Epidermal melanocyte (primary cell): ENCODE results near the gene BICD2.
A peak's percentile ranks its signal among the peaks of the same experiment; 100 is the strongest.

Experiments
- DNase-seq: peaks from one replicate; pipeline ENCODE4 v3.0.0; 2011; ENCODE audit warnings: low spot score; ENCODE audit not compliant: insufficient read length

BICD2 gene

DNA sequence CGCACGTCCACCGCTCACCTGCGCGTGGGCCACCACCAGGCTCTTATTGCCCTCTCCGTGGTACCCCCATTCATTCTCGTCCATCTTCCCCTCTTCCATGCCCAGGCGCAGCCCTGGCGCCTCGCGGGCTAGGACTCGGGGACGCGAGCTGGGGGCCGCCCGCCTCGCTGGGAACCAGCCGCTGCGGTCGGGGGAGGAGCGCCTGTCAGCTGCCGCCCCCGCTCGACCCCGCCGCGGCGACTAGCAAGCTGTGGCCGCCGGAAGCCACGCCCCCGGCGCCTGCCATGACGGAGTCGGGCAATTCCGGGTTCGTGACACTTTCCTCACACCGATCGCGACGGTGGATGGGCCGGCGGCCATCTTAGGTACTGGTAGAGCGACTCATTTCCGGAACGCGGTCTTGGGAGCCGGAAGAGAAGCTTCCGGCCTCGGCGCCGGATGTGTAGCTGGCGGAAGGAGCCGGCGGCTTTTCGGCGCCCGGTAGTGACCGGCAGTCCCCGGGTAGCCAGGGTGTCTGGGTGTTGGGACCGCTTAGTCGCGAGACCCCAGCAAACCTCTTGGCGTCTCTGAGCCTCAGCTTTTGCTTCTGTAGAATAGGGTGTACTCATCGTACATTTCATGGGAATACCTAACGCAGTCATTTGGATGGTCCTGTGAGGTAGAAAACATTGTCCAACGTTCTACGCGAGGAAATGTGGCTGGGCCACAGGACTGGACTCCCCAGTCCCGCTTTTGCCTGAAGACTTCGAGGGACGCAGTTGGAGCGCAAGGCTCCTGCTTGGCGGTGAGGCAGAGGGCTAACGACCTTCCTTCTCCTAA is 94.5 kb downstream of the BICD2 start, which contains the start of gene IPPK:
Gene IPPK (minus strand): TSS at position 242 of the 819 bp plus-strand sequence. CDS start 143 bp downstream, at position 99.
- peak; percentile 99 for DNase-seq

DNA sequence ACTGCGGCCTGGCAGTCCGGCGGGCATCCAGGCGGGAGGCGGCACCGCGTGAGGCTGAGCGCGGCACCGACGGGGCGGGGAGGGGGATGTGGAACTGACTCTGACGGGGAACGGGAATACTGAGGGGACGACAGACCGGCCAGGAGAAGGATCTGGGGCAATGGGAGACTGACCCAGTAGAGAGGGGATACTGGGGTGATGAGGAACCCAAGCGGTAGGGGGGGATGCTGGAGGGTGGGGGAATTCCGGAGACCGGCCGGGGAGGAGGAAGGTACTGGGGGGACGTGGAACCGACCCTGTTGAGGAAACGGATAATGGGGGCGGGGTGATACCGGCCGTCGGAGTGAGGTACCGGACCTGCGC is 95.1 kb downstream of the BICD2 start:
- no peak for DNase-seq

DNA sequence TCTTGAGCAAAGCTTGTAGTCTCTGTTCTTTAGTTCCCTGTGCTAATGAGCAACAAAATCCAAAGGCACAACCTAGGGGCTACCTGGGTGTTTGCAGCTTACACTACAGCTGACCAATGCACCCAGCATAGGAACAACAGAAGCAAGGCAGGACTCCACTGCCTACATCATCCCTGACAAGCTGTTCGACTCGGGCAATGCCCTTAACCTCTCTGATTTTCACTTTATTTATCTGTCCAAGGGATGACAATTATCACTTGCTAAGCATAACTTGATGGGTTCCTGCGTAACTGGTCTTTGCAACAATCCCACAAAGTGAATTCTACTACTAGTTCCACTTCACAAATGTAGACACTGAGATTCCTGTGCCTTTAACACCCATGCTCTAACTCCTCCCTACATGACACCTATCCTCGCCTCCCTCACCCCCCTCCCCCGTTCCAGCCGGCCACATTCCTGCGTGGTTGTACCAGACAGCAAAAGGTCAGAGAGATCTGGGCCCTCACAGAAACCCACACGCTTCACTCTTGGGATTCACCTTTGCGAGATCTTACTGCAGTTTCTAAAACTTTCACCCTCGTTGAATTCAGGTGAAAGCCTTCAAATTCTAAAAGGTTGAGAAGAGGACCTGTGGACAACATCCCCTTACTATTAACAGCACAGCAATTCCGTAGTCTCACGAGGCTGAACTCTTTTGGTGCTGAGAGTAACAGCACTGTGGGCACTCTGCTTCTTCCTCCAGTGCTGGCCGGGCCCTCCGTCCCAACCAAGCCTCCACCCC is 95.7 kb downstream of the BICD2 start:
- peak; percentile 67 for DNase-seq

DNA sequence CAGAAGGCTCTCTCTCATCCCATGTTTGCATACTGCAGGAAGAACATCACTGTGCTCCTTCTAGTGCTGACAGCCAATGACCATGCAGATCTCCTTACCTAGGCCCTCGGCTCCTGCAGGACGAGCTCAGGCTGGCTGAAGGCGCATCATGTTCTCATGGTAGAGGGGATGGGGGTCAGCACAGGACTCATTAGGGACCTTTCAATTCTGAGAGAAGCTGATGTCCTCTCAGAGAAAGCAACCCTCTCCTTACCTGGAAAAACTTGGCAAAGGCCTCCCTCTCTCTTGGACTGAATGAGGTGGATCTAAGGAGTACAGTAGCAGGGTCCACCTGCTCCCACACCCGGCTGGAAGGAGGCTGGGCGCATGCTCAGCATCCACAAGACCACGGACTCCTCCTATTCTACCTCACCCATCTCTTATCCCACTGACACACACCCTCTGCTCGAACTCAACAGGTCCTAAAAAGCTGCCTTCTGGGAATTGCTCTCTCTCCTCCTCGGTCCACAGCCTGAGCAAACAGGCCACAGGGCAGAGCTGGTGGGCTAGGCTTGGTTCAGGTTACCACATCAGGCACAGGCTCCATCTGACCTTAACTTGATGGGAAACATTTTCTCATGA is 97.6 kb downstream of the BICD2 start:
- DNase-seq = no peak

DNA sequence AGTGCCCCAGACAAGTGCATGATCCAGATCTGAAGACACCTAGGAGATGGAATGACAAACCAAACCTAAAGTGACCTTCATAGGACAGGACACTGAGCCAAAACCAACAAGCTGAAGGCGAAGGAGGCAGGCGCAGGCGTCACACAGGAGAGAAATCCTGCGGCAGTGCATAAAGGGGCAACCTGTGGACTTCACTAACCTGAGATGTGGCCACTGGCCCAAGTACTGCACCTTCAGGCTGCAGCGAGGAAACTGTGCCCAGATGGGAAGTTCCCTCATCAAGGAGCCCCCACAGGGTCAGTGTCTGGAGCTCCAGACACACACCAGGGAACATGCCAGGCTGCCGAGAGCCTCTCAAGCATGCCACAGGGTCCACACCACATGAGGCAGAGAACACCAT is 98.4 kb downstream of the BICD2 start:
- no peak for DNase-seq

DNA sequence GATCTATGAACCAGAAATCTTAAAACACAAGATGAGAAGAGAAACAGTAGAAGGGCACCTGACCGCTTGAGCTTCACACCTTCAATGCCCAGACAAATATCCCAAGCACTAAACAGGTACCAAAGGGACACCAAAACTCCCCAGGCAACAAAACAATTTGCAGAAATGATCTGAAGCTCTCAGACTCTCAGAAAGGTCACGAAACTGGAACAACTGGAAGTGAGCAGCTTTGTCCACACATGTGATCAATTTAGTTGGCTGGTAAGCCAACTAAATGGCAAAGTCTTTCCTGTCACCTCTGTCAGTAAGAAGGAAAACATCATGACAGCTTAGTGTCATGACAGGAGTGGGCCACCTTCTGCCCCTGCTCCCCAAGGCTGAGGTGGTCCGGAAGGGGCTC is 98.8 kb downstream of the BICD2 start:
- no peak for DNase-seq

DNA sequence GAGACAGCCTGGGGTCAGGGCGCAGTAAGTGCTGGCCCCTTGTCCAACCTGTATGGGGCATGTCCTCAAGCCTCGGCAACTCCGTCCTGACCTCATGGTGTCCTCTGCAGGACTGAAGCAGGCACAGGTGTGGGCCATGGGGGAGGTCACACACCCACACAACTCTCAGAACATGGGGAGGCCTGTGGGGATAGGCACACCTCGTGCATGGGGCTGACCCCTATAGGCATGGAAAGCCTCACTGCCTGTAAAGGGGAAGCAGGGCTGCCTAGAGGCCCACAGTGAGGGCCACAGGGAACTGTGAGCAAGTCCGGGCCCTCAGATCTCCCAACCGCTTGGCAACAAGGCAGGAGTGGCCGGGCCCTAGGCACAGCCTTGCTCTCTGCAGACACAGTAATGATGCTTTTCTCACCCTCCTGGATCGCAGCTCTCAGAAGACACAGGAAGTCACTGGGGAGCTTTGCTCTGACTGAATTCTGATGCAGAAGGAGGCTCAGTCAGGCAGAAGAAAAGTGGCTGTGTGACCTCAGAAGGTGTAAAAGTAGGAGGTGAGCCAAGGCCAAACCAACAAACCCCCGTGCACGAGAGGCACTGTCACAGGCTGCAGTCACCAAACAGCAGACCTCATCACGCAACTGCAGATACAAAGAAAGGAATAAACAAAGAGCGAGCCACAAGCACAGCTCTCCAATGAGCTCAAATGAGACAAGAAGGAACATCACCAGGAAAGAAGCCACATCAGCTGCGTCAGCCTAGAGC is 100.1 kb downstream of the BICD2 start:
- DNase-seq = no peak

DNA sequence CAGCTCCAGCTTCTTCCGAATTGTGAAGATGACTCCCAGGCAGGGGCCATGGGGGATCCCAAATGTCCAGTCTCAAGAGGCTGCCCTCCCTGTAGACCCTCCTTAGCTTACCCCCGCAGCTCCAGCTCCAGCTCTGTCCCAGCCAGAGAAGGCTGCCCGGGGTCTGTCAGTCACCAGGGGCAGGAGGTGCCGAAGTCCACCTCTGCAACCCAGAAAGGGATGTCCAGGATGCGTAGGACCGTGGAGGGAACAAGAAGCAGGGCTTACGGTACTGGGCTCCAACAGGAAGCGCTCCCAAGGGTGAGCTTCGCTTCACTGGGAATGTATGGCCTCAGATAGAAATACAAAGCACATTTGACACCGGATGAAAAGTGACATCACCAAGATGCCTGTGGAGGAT is 100.7 kb downstream of the BICD2 start:
- no peak for DNase-seq

DNA sequence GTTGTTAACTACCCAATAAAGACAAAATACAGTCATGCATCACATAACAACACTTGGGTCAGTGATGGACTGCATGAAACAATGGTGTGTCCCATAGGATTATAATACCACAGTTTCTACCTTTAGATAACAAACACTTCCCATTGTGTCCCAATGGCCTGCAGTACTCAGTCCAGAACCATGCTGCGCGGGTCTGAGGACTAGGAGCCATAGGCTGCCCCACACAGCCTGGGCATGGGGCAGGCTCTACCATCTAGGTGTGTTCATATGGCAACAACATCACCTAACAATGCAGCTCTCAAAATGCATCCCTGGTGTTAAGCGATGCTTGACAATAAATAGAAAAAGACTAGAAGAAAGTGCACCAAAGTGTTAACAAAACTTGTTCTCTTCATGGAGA is 101.5 kb downstream of the BICD2 start:
- DNase-seq = no peak

DNA sequence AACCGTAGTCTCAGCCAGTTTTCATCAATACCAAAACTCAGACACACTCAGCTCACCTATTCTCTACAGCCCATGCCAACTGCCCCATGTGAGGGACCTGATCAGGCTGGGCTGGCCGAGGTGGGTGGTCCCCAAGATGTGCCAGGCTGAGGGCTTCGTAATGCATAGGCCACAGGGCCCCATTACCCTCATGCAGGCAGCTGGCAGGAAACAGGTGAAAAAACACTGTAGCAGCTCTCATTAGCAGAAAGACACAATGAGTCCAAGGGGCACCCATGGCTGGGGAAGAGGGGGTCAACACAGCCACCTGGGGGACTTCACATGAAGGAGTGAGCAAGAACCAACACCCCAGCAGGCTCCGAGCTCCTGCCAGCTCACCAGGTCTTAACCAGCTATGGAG is 102.9 kb downstream of the BICD2 start:
- DNase-seq = no peak
